Activated naive CD4-positive, alpha-beta T cell treated with anti-CD3 and anti-CD28 coated beads, Interleukin-2, amount 50 U/mL, for 72 hours (primary cell): ENCODE measurements around the gene UBASH3A. TPM values are rescaled to one million over a fixed set of nuclear protein-coding genes. Genes with fewer than 3 reads are reported as not detected.

Experiments
- ATAC-seq, 2 donors: fragments of 150-1000 bp; cut with Tn5 transposase; 2 replicates each; pipeline ENCODE4 v1.10.0; 2021; ENCODE audit warnings: mild to moderate bottlenecking in 2 of 2, moderate library complexity in 2 of 2
- DNase-seq, 2 donors: peaks; one replicate each; pipeline ENCODE4 v3.0.0; 2021 to 2022; ENCODE audit warnings: low spot score in 2 of 2
- H3K27ac Mint-ChIP-seq, 2 donors: one replicate each; pipeline ENCODE4 v1.8.0; 2022; ENCODE audit warnings: mild to moderate bottlenecking in 2 of 2, mixed read lengths in 2 of 2
- H3K36me3 Mint-ChIP-seq, 2 donors: one replicate each; pipeline ENCODE4 v1.8.0; 2022; ENCODE audit warnings: mixed read lengths in 2 of 2
- H3K9me3 Mint-ChIP-seq, 2 donors: one replicate each; pipeline ENCODE4 v1.8.0; 2022; ENCODE audit warnings: mixed read lengths in 2 of 2
- total RNA-seq, 2 donors: library from RNA; stranded (reverse); gene quantifications; one replicate each; pipeline ENCODE4 v1.2.3, GENCODE V29; 2022

UBASH3A gene
- total RNA-seq, 2 donors from 2014 or later = 13.0 to 51.9 TPM

- Mint-ChIP-seq H3K36me3 (peaks cover 0 to 8% of the 10 kb centered on the region in 2 donors), H3K9me3 (no peaks in the 10 kb centered on the region), H3K27ac (peak overlapping the region in 1 of 2 donors; percentile 79)
- DNase-seq (no peak), ATAC-seq (no peak)
These were observed 33.9 kb upstream of the UBASH3A start for GRCh38 chr21:42369821-42370220.

GRCh38 chr21:42370894-42371654 lies 32.6 kb upstream of the UBASH3A start:
- Mint-ChIP-seq H3K27ac (peak overlapping the region; percentile 79 to 87), H3K36me3 (peaks cover 0 to 8% of the 10 kb centered on the region in 2 donors), H3K9me3 (no peaks in the 10 kb centered on the region)
- ATAC-seq (no peak), DNase-seq (no peak)

- ATAC-seq (peak; percentile 47 to 65), DNase-seq (no peak)
- H3K36me3 Mint-ChIP-seq = peaks cover 0 to 17% of the 10 kb centered on the region in 2 donors
- H3K27ac Mint-ChIP-seq = peak overlapping the region; percentile 40 to 79
- no peaks in the 10 kb centered on the region for H3K9me3 Mint-ChIP-seq
These were observed 30.4 kb upstream of the UBASH3A start for GRCh38 chr21:42373196-42373907.

GRCh38 chr21:42373908-42374455 lies 29.7 kb upstream of the UBASH3A start:
- DNase-seq = no peak
- no peak for ATAC-seq
- H3K9me3 Mint-ChIP-seq = no peaks in the 10 kb centered on the region
- H3K27ac Mint-ChIP-seq = peak overlapping the region in 1 of 2 donors; percentile 79
- H3K36me3 Mint-ChIP-seq = peaks cover 0 to 17% of the 10 kb centered on the region in 2 donors

- DNase-seq = no peak
- peaks cover 0 to 17% of the 10 kb centered on the region in 2 donors for H3K36me3 Mint-ChIP-seq
- no peaks in the 10 kb centered on the region for H3K9me3 Mint-ChIP-seq
- ATAC-seq = peak in 1 of 2 donors; percentile 24
- peak overlapping the region in 1 of 2 donors; percentile 79 for H3K27ac Mint-ChIP-seq
These were observed 29.2 kb upstream of the UBASH3A start for GRCh38 chr21:42374457-42374856.

- Mint-ChIP-seq H3K9me3 (no peaks in the 10 kb centered on the region), H3K36me3 (peaks cover 0 to 17% of the 10 kb centered on the region in 2 donors), H3K27ac (peak overlapping the region; percentile 36 to 79)
- DNase-seq = no peak
- ATAC-seq = peak in 1 of 2 donors; percentile 23
These were observed 28.7 kb upstream of the UBASH3A start for GRCh38 chr21:42374864-42375499.

- peak overlapping the region; percentile 36 to 79 for H3K27ac Mint-ChIP-seq
- no peak for ATAC-seq
- H3K9me3 Mint-ChIP-seq = no peaks in the 10 kb centered on the region
- no peak for DNase-seq
- peaks cover 0 to 17% of the 10 kb centered on the region in 2 donors for H3K36me3 Mint-ChIP-seq
These were observed 28.2 kb upstream of the UBASH3A start for GRCh38 chr21:42375506-42375905.

GRCh38 chr21:42375966-42376337 lies 27.8 kb upstream of the UBASH3A start:
- H3K36me3 Mint-ChIP-seq = peaks cover 0 to 17% of the 10 kb centered on the region in 2 donors
- peak overlapping the region in 1 of 2 donors; percentile 71 for H3K27ac Mint-ChIP-seq
- no peak for DNase-seq
- H3K9me3 Mint-ChIP-seq = no peaks in the 10 kb centered on the region
- ATAC-seq = no peak

GRCh38 chr21:42376338-42376982 lies 27.2 kb upstream of the UBASH3A start:
- ATAC-seq = no peak

GRCh38 chr21:42377211-42377950 lies 26.3 kb upstream of the UBASH3A start:
- peaks cover 11 to 22% of the 10 kb centered on the region in 2 donors for H3K36me3 Mint-ChIP-seq
- H3K27ac Mint-ChIP-seq = peak overlapping the region in 1 of 2 donors; percentile 71
- ATAC-seq = no peak
- no peak for DNase-seq
- peaks cover 4 to 5% of the 10 kb centered on the region in 2 donors for H3K9me3 Mint-ChIP-seq

More at GRCh38 chr21:42376338-42376982, 27.2 kb upstream of the UBASH3A start:
- H3K36me3 Mint-ChIP-seq = peaks cover 3 to 21% of the 10 kb centered on the region in 2 donors
- no peak for DNase-seq
- peaks cover 0 to under 1% of the 10 kb centered on the region in 2 donors for H3K9me3 Mint-ChIP-seq
- peak overlapping the region in 1 of 2 donors; percentile 71 for H3K27ac Mint-ChIP-seq

- DNase-seq (no peak), ATAC-seq (no peak)
- peak overlapping the region in 1 of 2 donors; percentile 71 for H3K27ac Mint-ChIP-seq
- H3K36me3 Mint-ChIP-seq = peaks cover 11 to 27% of the 10 kb centered on the region in 2 donors
- peaks cover 4 to 5% of the 10 kb centered on the region in 2 donors for H3K9me3 Mint-ChIP-seq
These were observed 25.8 kb upstream of the UBASH3A start for GRCh38 chr21:42377951-42378340.

GRCh38 chr21:42378418-42378817 lies 25.3 kb upstream of the UBASH3A start:
- Mint-ChIP-seq H3K9me3 (peaks cover 4 to 5% of the 10 kb centered on the region in 2 donors), H3K27ac (no peak overlapping the region), H3K36me3 (peaks cover 11 to 28% of the 10 kb centered on the region in 2 donors)
- DNase-seq (no peak), ATAC-seq (no peak)

GRCh38 chr21:42379426-42380215 lies 24.1 kb upstream of the UBASH3A start:
- Mint-ChIP-seq H3K36me3 (peaks cover 11 to 33% of the 10 kb centered on the region in 2 donors), H3K9me3 (peaks cover 4 to 5% of the 10 kb centered on the region in 2 donors), H3K27ac (peak overlapping the region in 1 of 2 donors; percentile 68)
- DNase-seq (no peak), ATAC-seq (no peak)

GRCh38 chr21:42381347-42381984 lies 22.2 kb upstream of the UBASH3A start:
- ATAC-seq = peak; percentile 55 to 93
- Mint-ChIP-seq H3K9me3 (peaks cover 4 to 5% of the 10 kb centered on the region in 2 donors), H3K36me3 (peaks cover 11 to 42% of the 10 kb centered on the region in 2 donors), H3K27ac (peak overlapping the region in 1 of 2 donors; percentile 30)
- DNase-seq = no peak
